ENCODE results near the gene ATP11A. TPM values are rescaled to one million over a fixed set of nuclear protein-coding genes. Genes with fewer than 3 reads are reported as not detected.

The ATP11A gene
- total RNA-seq, 4 donors from 2014 or later = 18.6 to 30.3 (median 26.8) TPM

GRCh38 chr13:112688560-112689302, 1.1 kb upstream of the ATP11A start:
- no peak for TF ChIP-seq CTCF (IDR thresholded peaks at IDR 0.05; ENCODE audit: low read depth)

GRCh38 chr13:112690283-112690929, 568 bp downstream of the ATP11A start:
- no peak for TF ChIP-seq CTCF (IDR thresholded peaks at IDR 0.05; ENCODE audit: low read depth)

- TF ChIP-seq CTCF (IDR thresholded peaks at IDR 0.05; ENCODE audit: low read depth) = no peak
Observed at GRCh38 chr13:112692104-112692503, 2.3 kb downstream of the ATP11A start.

- no peak for TF ChIP-seq CTCF (IDR thresholded peaks at IDR 0.05; ENCODE audit: low read depth)
Observed at GRCh38 chr13:112692586-112692985, 2.7 kb downstream of the ATP11A start.

GRCh38 chr13:112693831-112694497, 4.1 kb downstream of the ATP11A start:
- TF ChIP-seq CTCF (IDR thresholded peaks at IDR 0.05; ENCODE audit: low read depth) = no peak

GRCh38 chr13:112695121-112695520, 5.3 kb downstream of the ATP11A start:
- TF ChIP-seq CTCF (IDR thresholded peaks at IDR 0.05; ENCODE audit: low read depth) = no peak
